Adipose tissue (tissue), 3 donors: ENCODE results near the gene GOLGA2. TPM values are rescaled to one million over a fixed set of nuclear protein-coding genes. Genes with fewer than 3 reads are reported as not detected.
"Not testable (repeated sequence)": the region's sequence is repeated elsewhere in the genome, so short reads cannot be mapped to it uniquely, and the experiment has no call there.

ENCODE experiments used
- H3K27ac ChIP-seq: one replicate; pipeline ENCODE4 v1.5.1; 2013; ENCODE audit warnings: low read depth, low read length
- WGBS, 3 donors: extraction: QIAGEN DNeasy Blood & Tissue Kit; methylation state at CpG; one replicate each; pipeline ENCODE4 v1.1.7; 2013; 5-methylcytosine and 5-hydroxymethylcytosine counted together
- polyA plus RNA-seq, 3 donors: library from polyadenylated mRNA; stranded (reverse); fragments of 200-250 nt; gene quantifications; one replicate each; pipeline ENCODE4 v1.2.3, GENCODE V29; 2013
- donor health status: healthy with polysubstance abuse.
- donor health status: Bipolar disorder and iron deficiency.
- donor health status: healthy.

The GOLGA2 gene
- polyA plus RNA-seq, 3 donors: 39.4 to 118 (median 52.6) TPM

- WGBS, 3 donors: 82 to 94% (median 83%) methylated on average over 2 of the region's 2 CpGs
Observed at GRCh38 chr9:128297221-128297773, 21.5 kb upstream of the GOLGA2 start.

DNA sequence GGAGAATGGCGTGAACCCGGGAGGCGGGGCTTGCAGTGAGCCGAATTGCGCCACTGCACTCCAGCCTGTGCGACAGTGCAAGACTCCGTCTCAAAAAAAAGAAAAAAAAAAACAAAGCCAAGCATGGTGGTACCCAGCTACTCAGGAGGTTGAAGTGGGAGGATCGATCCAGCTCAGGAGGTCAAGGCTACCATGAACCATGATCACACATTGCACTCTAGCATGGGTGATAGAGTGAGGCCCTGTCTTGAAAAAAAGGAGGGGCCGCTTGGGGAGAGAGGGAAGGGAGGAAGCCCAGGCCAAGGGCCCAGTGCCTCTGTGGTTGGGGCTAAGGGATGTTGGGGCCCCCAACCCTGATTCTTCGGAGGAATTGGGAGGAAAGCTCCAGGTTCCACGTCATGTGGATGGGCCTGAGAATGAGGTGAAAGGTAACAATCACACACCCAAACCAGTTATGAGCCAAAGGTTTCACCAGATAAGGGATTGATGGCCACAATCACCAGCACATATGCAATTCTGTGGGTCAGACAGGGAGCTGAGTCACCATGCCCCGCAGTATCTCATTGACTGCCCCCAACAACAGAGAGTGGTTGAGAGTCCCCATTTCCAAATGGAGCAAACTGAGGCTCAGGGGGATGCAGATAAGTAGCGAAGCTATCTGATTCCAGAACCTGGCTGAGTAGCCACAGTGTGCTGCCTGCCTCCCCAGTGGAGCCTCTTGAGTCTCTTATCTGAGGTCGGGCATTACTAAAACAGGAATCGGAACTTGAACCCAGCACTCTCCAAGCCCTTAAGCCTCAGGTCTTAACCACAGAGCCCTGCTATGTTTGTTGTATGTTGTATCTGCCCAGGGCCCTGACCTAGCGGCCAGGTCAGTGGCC, 20.8 kb upstream of the GOLGA2 start:
- H3K27ac ChIP-seq: no peak overlapping the region
- 83 to 88% (median 85%) methylated on average over 16 of the region's 16 CpGs for WGBS, 3 donors

More at GRCh38 chr9:128297221-128297773, 21.5 kb upstream of the GOLGA2 start:
- H3K27ac ChIP-seq: no peak overlapping the region

DNA sequence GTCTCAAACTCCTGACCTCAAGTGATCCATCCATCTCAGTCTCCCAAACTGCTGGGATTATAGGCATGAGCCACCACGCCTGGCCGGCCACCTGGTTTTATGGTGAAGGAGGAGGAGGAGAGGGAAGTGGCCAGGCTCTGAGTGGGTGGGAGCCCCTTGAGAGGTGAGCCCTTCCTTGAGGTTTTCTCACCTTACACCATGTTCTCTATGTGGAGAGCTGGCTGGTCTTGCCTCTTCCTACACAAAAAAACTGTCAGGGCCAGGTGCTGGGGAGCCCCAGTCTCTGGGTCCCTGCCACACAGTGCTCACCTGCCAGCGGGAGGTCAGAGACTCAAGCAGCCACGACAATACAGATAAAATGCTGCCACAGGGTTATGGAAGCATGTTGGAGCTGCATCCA, 18.3 kb upstream of the GOLGA2 start:
- no peak overlapping the region for H3K27ac ChIP-seq
- WGBS, 3 donors: 83 to 97% (median 86%) methylated on average over 4 of the region's 4 CpGs

DNA sequence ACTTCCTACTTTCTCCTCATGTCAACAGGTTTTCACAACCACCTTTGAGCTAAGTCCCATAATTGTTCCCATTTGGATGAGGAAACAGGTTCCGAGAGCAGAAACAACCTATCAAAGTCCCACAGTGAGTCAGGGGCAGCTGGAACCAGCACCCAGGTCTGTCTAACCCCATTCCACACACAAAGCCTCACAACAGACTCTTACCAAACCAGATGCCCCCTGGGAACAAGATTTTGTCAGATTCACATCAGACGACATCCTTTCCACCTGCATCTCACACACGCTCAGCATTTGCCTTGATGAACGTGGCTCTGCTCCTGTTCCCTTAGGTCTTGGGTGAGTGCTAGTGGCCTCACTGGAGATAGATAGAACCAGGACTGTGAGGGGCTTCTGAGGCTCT, 17.3 kb upstream of the GOLGA2 start:
- H3K27ac ChIP-seq: no peak overlapping the region
- WGBS, 3 donors: 86 to 89% (median 88%) methylated on average over 4 of the region's 4 CpGs

- WGBS, 3 donors: 93 to 94% (median 93%) methylated on average over 3 of the region's 3 CpGs
- no peak overlapping the region for H3K27ac ChIP-seq
Observed at GRCh38 chr9:128292009-128292408, 16.2 kb upstream of the GOLGA2 start.

GRCh38 chr9:128288273-128289004, 12.6 kb upstream of the GOLGA2 start:
- 85 to 88% (median 86%) methylated on average over 11 of the region's 11 CpGs for WGBS, 3 donors
- no peak overlapping the region for H3K27ac ChIP-seq

DNA sequence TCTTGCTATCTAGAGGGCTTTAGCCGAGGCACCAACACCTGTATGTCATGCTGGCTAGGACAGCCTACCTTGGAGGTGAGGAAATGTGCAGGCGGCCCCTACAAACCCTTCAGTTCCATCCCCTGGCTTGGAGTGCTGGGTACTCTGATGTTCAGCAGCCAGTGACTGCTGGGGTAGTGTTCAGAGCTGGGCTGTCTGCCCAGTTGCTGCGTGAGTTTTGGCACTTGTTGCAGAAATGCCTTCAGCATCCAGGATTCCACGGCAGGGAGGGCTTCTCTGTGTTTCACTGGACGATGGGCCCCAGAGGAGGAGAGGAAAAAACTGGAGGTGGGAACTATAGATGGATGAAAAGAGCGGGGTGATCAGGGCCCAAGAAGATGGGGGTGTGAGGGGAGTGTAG, 10.6 kb upstream of the GOLGA2 start:
- no peak overlapping the region for H3K27ac ChIP-seq
- WGBS, 3 donors: 64 to 70% (median 67%) methylated on average over 6 of the region's 6 CpGs

GRCh38 chr9:128285033-128285784, 9.4 kb upstream of the GOLGA2 start:
- WGBS, 3 donors: 95 to 96% (median 96%) methylated on average over 12 of the region's 12 CpGs

GRCh38 chr9:128282500-128282899, 6.7 kb upstream of the GOLGA2 start:
- WGBS, 3 donors: 94 to 96% (median 96%) methylated on average over 6 of the region's 6 CpGs

More at GRCh38 chr9:128285033-128285784, 9.4 kb upstream of the GOLGA2 start:
- H3K27ac ChIP-seq: no peak overlapping the region

GRCh38 chr9:128280084-128280622, 4.3 kb upstream of the GOLGA2 start:
- WGBS, 3 donors: 51 to 93% (median 76%) methylated on average over 5 of the region's 5 CpGs
- no peak overlapping the region for H3K27ac ChIP-seq

More at GRCh38 chr9:128282500-128282899, 6.7 kb upstream of the GOLGA2 start:
- no peak overlapping the region for H3K27ac ChIP-seq

DNA sequence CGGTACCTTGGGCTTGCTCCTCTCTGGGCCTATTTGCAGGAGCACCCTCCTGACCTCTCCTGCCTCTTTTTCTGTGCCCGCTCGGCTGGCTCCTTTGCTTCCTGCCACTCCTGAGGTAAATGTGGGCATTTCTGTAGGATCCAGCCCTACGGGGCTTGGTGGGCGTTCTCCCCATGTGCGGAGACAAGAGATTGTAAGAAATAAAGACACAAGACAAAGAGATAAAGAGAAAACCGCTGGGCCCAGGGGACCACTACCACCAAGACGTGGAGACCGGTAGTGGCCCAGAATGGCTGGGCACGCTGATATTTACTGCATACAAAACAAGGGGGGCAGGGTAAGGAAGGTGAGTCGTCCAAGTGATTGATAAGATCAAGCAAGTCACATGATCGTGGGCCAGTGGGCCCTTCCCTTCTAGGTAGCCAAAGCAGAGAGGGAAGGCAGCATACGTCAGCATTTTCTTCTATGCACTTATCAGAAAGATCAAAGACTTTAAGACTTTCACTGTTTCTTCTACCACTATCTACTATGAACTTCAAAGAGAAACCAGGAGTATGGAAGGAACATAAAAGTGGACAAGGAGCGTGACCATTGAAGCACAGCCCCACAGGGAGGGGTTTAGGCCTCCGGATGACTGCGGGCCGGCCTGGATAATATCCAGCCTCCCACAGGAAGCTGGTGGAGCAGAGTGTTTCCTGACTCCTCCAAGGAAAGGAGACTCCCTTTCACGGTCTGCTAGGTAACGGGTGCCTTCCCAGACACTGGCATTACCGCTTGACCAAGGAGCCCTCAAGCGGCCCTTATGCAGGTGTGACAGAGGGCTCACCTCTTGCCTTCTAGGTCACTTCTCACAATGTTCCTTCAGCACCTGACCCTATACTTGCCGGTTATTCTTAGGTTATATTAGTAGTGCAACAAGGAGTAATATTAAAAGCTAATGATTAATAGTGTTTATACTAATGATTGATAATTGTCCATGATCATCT, 3.6 kb upstream of the GOLGA2 start:
- H3K27ac ChIP-seq: not testable (repeated sequence)
- WGBS, 3 donors: 61 to 76% (median 62%) methylated on average over 22 of the region's 22 CpGs

- 8 to 11% (median 10%) methylated on average over 23 of the region's 23 CpGs for WGBS, 3 donors
Observed at GRCh38 chr9:128276574-128277270, 915 bp upstream of the GOLGA2 start.

GRCh38 chr9:128276008-128276573, 284 bp upstream of the GOLGA2 start, which contains the start of gene SWI5:
Gene SWI5 (plus strand): TSS chr9:128276276.
- WGBS, 3 donors: 0 to 1% (median 0%) methylated on average over 38 of the region's 38 CpGs
- no peak within 1 kb of the TSS for H3K27ac ChIP-seq

More at GRCh38 chr9:128276574-128277270, 915 bp upstream of the GOLGA2 start:
- no peak overlapping the region for H3K27ac ChIP-seq

DNA sequence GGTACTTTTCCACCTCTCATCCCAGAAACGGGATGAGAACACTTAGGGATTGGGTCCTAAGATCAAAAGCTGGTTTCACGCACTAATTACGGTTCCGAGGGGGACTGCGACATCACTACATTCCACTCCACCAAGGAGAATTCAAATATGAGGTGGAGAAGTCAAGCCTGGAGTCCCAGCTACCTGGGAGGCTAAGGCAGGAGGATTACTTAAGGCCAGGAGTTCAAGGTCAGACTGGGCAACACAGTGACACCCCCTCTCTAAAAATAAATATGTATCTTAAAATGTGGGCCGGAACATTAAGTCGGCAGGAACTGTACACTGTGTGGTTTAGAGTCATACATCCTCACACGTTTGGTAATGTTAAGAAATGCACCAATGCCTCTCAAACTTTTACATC, 1.6 kb downstream of the GOLGA2 start:
- 55 to 69% (median 68%) methylated on average over 8 of the region's 8 CpGs for WGBS, 3 donors
- H3K27ac ChIP-seq: no peak overlapping the region

- no peak overlapping the region for H3K27ac ChIP-seq
- WGBS, 3 donors: 70 to 81% (median 79%) methylated on average over 5 of the region's 5 CpGs
Observed at GRCh38 chr9:128271512-128271911, 4.3 kb downstream of the GOLGA2 start.

DNA sequence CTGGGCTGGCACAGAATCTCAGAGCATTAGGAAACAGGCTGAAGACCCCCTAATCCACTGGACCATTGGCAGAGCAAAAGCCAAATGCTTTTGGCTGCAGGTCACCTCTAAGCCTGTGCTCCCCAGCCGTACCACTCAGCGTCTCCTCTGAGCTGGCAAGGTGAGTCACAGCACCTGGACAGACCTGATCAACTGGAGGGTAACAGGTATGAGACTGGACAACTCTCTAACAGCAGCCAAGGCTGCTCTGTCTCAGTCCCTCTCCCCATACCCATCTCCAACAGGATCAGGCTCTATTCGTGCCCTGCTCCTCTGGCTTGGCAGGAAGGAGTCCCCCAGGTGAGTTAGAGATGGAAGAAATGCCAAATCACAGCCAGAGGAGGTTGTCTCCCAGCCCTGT, 4.7 kb downstream of the GOLGA2 start:
- WGBS, 3 donors: 85 to 96% (median 86%) methylated on average over 3 of the region's 3 CpGs
- H3K27ac ChIP-seq: no peak overlapping the region
